ENCODE results near the gene PRSS56.

Gene PRSS56

DNA sequence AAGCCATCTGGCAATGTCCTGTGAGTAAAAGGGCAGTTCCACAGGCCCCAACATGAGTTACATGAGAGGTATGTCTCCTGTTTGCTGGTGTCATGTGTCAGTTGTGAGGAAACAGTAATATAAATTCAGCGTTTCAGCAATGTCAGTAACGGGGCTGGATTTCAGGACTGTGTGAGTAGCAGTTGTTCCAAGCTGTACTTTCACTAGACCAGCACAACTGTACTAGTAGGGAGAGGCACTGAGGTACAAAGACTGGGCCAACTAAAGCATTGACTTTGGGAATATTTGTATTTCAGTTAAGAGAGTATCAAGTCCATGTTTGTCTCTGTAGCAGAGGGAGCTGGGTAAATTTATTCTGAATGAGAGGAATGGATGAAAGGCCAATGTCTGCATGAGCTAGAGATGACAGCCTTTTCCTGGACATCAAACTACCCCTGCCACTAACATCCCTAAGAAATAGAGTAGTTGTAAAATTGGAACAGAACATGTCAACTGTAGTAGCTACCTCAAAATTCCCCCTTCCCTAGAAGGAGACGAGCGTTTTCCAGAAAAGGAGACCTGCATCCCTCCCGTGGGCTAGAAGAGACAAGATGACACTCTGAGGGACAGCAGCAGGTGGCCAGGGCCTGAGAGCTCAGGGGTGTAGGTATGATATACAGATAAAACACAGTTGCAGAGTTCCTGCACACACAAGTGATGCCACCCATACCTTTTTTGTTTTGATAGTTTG, 54.7 kb downstream of the PRSS56 start:
- no peak for DNase-seq

Measured in NCI-H2029 (cell line).